GM21576 (cell line): ENCODE data around the gene LARGE1.

Source experiments
- ATAC-seq: cut with Tn5 transposase; IDR thresholded peaks from one replicate; pipeline ENCODE4 v1.9.1; 2021; ENCODE audit warnings: mild to moderate bottlenecking, moderate library complexity; ENCODE audit not compliant: unreplicated experiment

The LARGE1 gene

GRCh38 chr22:33739516-33739915, 180.8 kb downstream of the LARGE1 start:
- ATAC-seq = no peak

GRCh38 chr22:33737662-33738061, 182.6 kb downstream of the LARGE1 start:
- ATAC-seq = no peak

- no peak for ATAC-seq
These were observed 184.3 kb downstream of the LARGE1 start for GRCh38 chr22:33735978-33736377.

- no peak for ATAC-seq
These were observed 191.4 kb downstream of the LARGE1 start for GRCh38 chr22:33728847-33729246.

- ATAC-seq = no peak
These were observed 194.0 kb downstream of the LARGE1 start for GRCh38 chr22:33726294-33726734.

GRCh38 chr22:33723915-33724314, 196.4 kb downstream of the LARGE1 start:
- no peak for ATAC-seq

GRCh38 chr22:33722816-33723215, 197.5 kb downstream of the LARGE1 start:
- ATAC-seq = no peak

- no peak for ATAC-seq
These were observed 200.0 kb downstream of the LARGE1 start for GRCh38 chr22:33720166-33720878.

- ATAC-seq = no peak
These were observed 202.4 kb downstream of the LARGE1 start for GRCh38 chr22:33717694-33718396.

GRCh38 chr22:33715237-33715985, 204.9 kb downstream of the LARGE1 start:
- ATAC-seq = no peak

GRCh38 chr22:33710326-33710725, 209.9 kb downstream of the LARGE1 start:
- no peak for ATAC-seq

GRCh38 chr22:33707581-33707980, 212.7 kb downstream of the LARGE1 start:
- no peak for ATAC-seq

GRCh38 chr22:33706100-33706499, 214.2 kb downstream of the LARGE1 start:
- no peak for ATAC-seq

GRCh38 chr22:33699176-33699575, 221.1 kb downstream of the LARGE1 start:
- no peak for ATAC-seq

GRCh38 chr22:33697640-33698039, 222.6 kb downstream of the LARGE1 start:
- ATAC-seq = no peak

GRCh38 chr22:33691057-33691630, 229.1 kb downstream of the LARGE1 start:
- no peak for ATAC-seq

- no peak for ATAC-seq
These were observed 231.4 kb downstream of the LARGE1 start for GRCh38 chr22:33688903-33689302.

- no peak for ATAC-seq
These were observed 232.8 kb downstream of the LARGE1 start for GRCh38 chr22:33687464-33687863.

- ATAC-seq = no peak
These were observed 236.2 kb downstream of the LARGE1 start for GRCh38 chr22:33684087-33684486.

GRCh38 chr22:33682927-33683326, 237.3 kb downstream of the LARGE1 start:
- ATAC-seq = no peak

- ATAC-seq = no peak
These were observed 239.6 kb downstream of the LARGE1 start for GRCh38 chr22:33680632-33681031.
